ENCODE data around the gene SPRED2. TPM values are rescaled to one million over a fixed set of nuclear protein-coding genes. Genes with fewer than 3 reads are reported as not detected.

Gene SPRED2
- total and polyA plus RNA-seq, 8 donors: 6.4 to 23.3 (median 11.5) TPM

DNA sequence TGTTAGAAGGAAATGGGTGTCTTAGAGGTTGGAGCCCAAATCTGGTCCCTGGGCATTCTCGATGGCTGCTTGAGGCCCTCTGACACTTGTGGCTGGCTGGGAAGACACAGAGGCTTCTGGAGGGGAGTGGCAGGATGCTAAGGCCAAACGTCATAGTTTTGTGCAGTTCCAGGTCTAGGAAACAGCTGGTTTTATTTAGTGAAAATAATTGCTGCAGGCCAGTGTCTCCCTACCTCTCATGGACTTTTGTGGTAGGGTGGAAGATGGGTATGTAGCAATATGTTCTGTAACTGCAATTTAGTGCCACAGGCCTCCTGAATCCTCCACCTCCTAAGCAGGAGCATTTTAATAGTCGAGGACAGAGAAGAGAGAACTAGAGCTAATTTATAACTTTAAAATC, 32.2 kb upstream of the SPRED2 start:
- no peaks in the 10 kb centered on the region for H3K9me3 ChIP-seq
- TF ChIP-seq CTCF (IDR thresholded peaks at IDR 0.05) (no peak), EP300 (IDR thresholded peaks at IDR 0.05) (no peak), POLR2A (IDR thresholded peaks at IDR 0.05) (no peak), POLR2AphosphoS5 (IDR thresholded peaks at IDR 0.05) (no peak)
- H3K4me1 ChIP-seq: no peaks in the 10 kb centered on the region
- intact Hi-C loops (cut with DNase I; ENCODE audit: low total_unique reads): no loop called here
- no peak for DNase-seq
- WGBS, 5 donors: 54 to 70% (median 63%) methylated on average over 3 of the region's 3 CpGs
- H3K36me3 ChIP-seq: no peaks in the 10 kb centered on the region
- no peak overlapping the region for H3K4me3 ChIP-seq
- no peaks in the 10 kb centered on the region for H3K27me3 ChIP-seq
- no peak overlapping the region for H3K27ac ChIP-seq

DNA sequence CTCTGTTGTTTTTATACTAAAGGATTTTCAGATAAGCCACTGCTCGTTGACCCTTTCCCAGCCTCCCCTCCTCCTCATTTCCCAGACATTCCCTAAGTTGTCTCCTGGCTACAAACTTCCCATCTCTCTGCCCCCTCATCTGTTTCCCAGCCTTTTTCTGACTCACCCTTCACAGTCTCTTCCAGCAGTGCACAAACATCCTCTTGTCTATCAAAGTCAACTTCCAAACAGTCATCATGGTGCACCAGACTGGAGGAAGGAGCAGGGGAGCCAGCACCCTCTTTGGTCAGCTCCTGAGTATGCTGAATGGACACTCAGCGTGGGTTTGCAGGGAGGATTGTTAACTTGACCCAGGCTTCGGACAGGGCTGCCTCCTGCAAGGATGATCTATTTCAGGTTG, 26.6 kb upstream of the SPRED2 start:
- 56 to 69% (median 66%) methylated on average over 3 of the region's 3 CpGs for WGBS, 5 donors
- Histone ChIP-seq H3K9me3 (no peaks in the 10 kb centered on the region), H3K27me3 (no peaks in the 10 kb centered on the region), H3K4me1 (no peaks in the 10 kb centered on the region), H3K4me3 (no peak overlapping the region), H3K27ac (no peak overlapping the region), H3K36me3 (no peaks in the 10 kb centered on the region)
- DNase-seq: no peak
- intact Hi-C loops (cut with DNase I; ENCODE audit: low total_unique reads): no loop called here
- TF ChIP-seq POLR2AphosphoS5 (IDR thresholded peaks at IDR 0.05): no peak
- TF ChIP-seq CTCF (IDR thresholded peaks at IDR 0.05): no peak
- TF ChIP-seq EP300 (IDR thresholded peaks at IDR 0.05): no peak
- no peak for TF ChIP-seq POLR2A (IDR thresholded peaks at IDR 0.05)

DNA sequence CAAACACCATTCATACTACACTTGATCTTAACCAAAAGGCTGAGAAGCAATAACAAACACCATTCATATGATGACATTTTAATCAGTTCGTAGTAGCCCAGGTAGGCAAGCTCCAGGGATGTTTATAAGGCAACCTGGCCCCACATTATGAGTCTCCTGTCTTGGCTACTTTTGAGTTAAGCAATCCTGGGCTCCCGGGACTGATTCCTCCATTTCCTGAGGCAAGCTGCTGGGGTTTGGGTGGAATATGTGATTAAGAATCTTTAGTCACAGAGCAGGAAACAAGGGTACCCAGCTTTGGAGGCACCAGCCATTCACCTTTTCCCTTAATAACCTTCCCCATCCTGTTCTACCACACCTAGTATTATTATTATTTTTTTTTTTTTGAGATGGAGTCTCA, 24.5 kb upstream of the SPRED2 start:
- Histone ChIP-seq H3K36me3 (no peaks in the 10 kb centered on the region), H3K27ac (no peak overlapping the region), H3K9me3 (no peaks in the 10 kb centered on the region), H3K27me3 (no peaks in the 10 kb centered on the region), H3K4me1 (no peaks in the 10 kb centered on the region), H3K4me3 (no peak overlapping the region)
- intact Hi-C loops (cut with DNase I; ENCODE audit: low total_unique reads): no loop called here
- TF ChIP-seq EP300 (IDR thresholded peaks at IDR 0.05) (no peak), POLR2A (IDR thresholded peaks at IDR 0.05) (no peak), POLR2AphosphoS5 (IDR thresholded peaks at IDR 0.05) (no peak), CTCF (IDR thresholded peaks at IDR 0.05) (no peak)
- WGBS, 5 donors: 67 to 84% (median 73%) methylated on average over 2 of the region's 2 CpGs
- no peak for DNase-seq

DNA sequence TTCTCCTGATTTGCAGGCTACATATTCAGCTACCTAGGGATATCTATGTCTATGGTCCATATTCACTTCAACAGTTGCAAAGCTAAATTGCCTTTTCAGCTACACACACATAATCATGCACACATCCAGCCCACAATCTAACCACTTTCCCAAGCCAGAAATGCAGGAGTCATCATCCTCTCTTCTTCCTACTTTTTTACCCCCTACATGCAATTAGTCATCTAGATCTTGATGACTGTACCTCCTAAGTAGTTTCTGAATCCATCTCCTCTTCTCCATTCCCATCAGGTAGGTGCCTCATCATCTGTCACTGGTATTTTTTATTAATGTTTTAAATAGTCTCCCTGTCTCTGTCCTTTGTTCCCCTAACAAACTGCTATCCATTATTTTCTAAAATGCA, 23.7 kb upstream of the SPRED2 start:
- Histone ChIP-seq H3K36me3 (no peaks in the 10 kb centered on the region), H3K27me3 (no peaks in the 10 kb centered on the region), H3K4me1 (no peaks in the 10 kb centered on the region), H3K4me3 (no peak overlapping the region), H3K9me3 (no peaks in the 10 kb centered on the region), H3K27ac (no peak overlapping the region)
- intact Hi-C loops (cut with DNase I; ENCODE audit: low total_unique reads): no loop called here
- no peak for TF ChIP-seq EP300 (IDR thresholded peaks at IDR 0.05)
- no peak for TF ChIP-seq POLR2AphosphoS5 (IDR thresholded peaks at IDR 0.05)
- no peak for TF ChIP-seq CTCF (IDR thresholded peaks at IDR 0.05)
- no peak for TF ChIP-seq POLR2A (IDR thresholded peaks at IDR 0.05)
- DNase-seq: no peak

Data from stomach (tissue), 9 donors.